ENCODE results near the gene TRPM3.

The TRPM3 gene

GRCh38 chr9:70556771-70557170 is 564.6 kb downstream of the TRPM3 start:
- DNase-seq (ENCODE audit: low read depth in 2 of 2), result peak in 1 of 2 experiments; percentile 17

- no peak for DNase-seq (ENCODE audit: low read depth in 2 of 2)
These were observed 566.5 kb downstream of the TRPM3 start for GRCh38 chr9:70554881-70555280.

- peak in 1 of 2 experiments; percentile 23 for DNase-seq (ENCODE audit: low read depth in 2 of 2)
These were observed 567.4 kb downstream of the TRPM3 start for GRCh38 chr9:70553707-70554673.

- DNase-seq (ENCODE audit: low read depth in 2 of 2), result no peak
These were observed 568.9 kb downstream of the TRPM3 start for GRCh38 chr9:70552561-70552960.

GRCh38 chr9:70551801-70552200 is 569.6 kb downstream of the TRPM3 start:
- DNase-seq (ENCODE audit: low read depth in 2 of 2), result no peak

- DNase-seq (ENCODE audit: low read depth in 2 of 2), result no peak
These were observed 570.0 kb downstream of the TRPM3 start for GRCh38 chr9:70551396-70551795.

- no peak for DNase-seq (ENCODE audit: low read depth in 2 of 2)
These were observed 571.5 kb downstream of the TRPM3 start for GRCh38 chr9:70549926-70550325.

GRCh38 chr9:70542311-70542931 is 579.0 kb downstream of the TRPM3 start:
- DNase-seq (ENCODE audit: low read depth in 2 of 2), result no peak

- no peak for DNase-seq (ENCODE audit: low read depth in 2 of 2)
These were observed 581.4 kb downstream of the TRPM3 start for GRCh38 chr9:70540016-70540415.

GRCh38 chr9:70539526-70539925 is 581.9 kb downstream of the TRPM3 start:
- no peak for DNase-seq (ENCODE audit: low read depth in 2 of 2)

GRCh38 chr9:70539001-70539400 is 582.4 kb downstream of the TRPM3 start:
- DNase-seq (ENCODE audit: low read depth in 2 of 2), result no peak

GRCh38 chr9:70537084-70537483 is 584.3 kb downstream of the TRPM3 start:
- no peak for DNase-seq (ENCODE audit: low read depth in 2 of 2)

GRCh38 chr9:70535546-70536323 is 585.7 kb downstream of the TRPM3 start:
- no peak for DNase-seq (ENCODE audit: low read depth in 2 of 2)

GRCh38 chr9:70534471-70534870 is 587.0 kb downstream of the TRPM3 start:
- DNase-seq (ENCODE audit: low read depth in 2 of 2), result peak in 1 of 2 experiments; percentile 39

GRCh38 chr9:70534061-70534460 is 587.4 kb downstream of the TRPM3 start:
- DNase-seq (ENCODE audit: low read depth in 2 of 2), result no peak

- DNase-seq (ENCODE audit: low read depth in 2 of 2), result no peak
These were observed 587.9 kb downstream of the TRPM3 start for GRCh38 chr9:70533492-70533891.

GRCh38 chr9:70532716-70533115 is 588.7 kb downstream of the TRPM3 start:
- DNase-seq (ENCODE audit: low read depth in 2 of 2), result no peak

- no peak for DNase-seq (ENCODE audit: low read depth in 2 of 2)
These were observed 590.1 kb downstream of the TRPM3 start for GRCh38 chr9:70531311-70531710.

- DNase-seq (ENCODE audit: low read depth in 2 of 2), result no peak
These were observed 590.7 kb downstream of the TRPM3 start for GRCh38 chr9:70530716-70531115.

- no peak for DNase-seq (ENCODE audit: low read depth in 2 of 2)
These were observed 591.6 kb downstream of the TRPM3 start for GRCh38 chr9:70529833-70530232.

GRCh38 chr9:70529377-70529776 is 592.0 kb downstream of the TRPM3 start:
- DNase-seq (ENCODE audit: low read depth in 2 of 2), result no peak

- no peak for DNase-seq (ENCODE audit: low read depth in 2 of 2)
These were observed 594.5 kb downstream of the TRPM3 start for GRCh38 chr9:70526902-70527301.
